ENCODE data around the gene APBB2. TPM values are rescaled to one million over a fixed set of nuclear protein-coding genes. Genes with fewer than 3 reads are reported as not detected.

APBB2 gene
- total RNA-seq, 3 donors from 2014 or later (not counting 1 experiment from before 2014, with no cell fraction given): 0.38 to 0.48 TPM; not detected in 1

DNA sequence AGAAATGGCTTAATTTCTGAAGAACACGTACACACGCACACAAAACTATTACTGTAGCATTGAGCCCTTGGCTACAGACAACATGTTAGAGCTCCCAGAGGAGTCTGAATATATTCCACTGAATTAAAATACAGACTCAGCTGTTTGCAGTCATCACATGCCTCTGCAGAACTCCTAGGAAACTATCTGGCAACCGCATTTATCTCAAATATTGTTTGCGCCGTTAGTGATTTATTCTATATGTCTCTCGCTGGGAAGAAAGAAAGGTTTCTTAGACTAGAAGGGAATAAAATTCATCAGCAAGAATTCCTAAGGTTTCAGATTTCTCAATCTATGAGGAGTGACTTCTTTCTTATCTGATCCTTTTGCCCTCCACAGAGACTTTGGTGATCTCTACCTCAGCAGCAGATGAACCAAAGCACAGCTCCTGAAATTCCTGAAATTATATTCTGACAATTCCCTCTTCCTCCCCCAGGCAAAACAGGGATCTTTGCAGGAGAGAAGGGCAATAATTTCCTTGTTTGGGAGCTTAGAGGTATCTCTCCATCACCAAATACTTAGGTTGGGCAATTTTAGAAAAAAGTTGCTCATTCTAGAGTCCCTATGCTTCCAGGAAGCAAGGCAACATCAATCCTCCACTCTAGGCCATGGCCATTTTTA, 199.2 kb downstream of the APBB2 start:
- Mint-ChIP-seq H3K4me1 (no peaks in the 10 kb centered on the region), H3K27ac (no peak overlapping the region), H3K4me3 (no peak overlapping the region), H3K36me3 (no peaks in the 10 kb centered on the region), H3K9me3 (no peaks in the 10 kb centered on the region), H3K27me3 (ENCODE audit: low read depth in 2 of 2) (no peaks in the 10 kb centered on the region)
- Histone ChIP-seq H3K36me3 (ENCODE audit: control insufficient read depth, insufficient read depth, low read length) (no peaks in the 10 kb centered on the region), H3K27me3 (ENCODE audit: control insufficient read depth, insufficient read depth, low read length) (no peaks in the 10 kb centered on the region), H3K9me3 (ENCODE audit: control insufficient read depth, insufficient read depth, low read length) (no peaks in the 10 kb centered on the region), H3K27ac (ENCODE audit: low read length) (no peak overlapping the region), H3K4me1 (ENCODE audit: control insufficient read depth, insufficient read depth, low read length) (no peaks in the 10 kb centered on the region), H3K4me3 (ENCODE audit: low read length) (no peak overlapping the region)
- TF ChIP-seq CTCF (IDR thresholded peaks at IDR 0.05): no peak
- WGBS (ENCODE audit: insufficient coverage): over 99% methylated on average over 6 of the region's 6 CpGs
- ATAC-seq (no peak), DNase-seq (no peak)
- intact Hi-C loops (cut with micrococcal nuclease): no loop called here

- H3K4me1 Mint-ChIP-seq: no peaks in the 10 kb centered on the region
- ATAC-seq (no peak), DNase-seq (no peak)
- no peaks in the 10 kb centered on the region for H3K36me3 Mint-ChIP-seq
- Histone ChIP-seq H3K27me3 (ENCODE audit: control insufficient read depth, insufficient read depth, low read length) (no peaks in the 10 kb centered on the region), H3K4me3 (ENCODE audit: low read length) (no peak overlapping the region), H3K4me1 (ENCODE audit: control insufficient read depth, insufficient read depth, low read length) (no peaks in the 10 kb centered on the region), H3K27ac (ENCODE audit: low read length) (no peak overlapping the region), H3K36me3 (ENCODE audit: control insufficient read depth, insufficient read depth, low read length) (no peaks in the 10 kb centered on the region), H3K9me3 (ENCODE audit: control insufficient read depth, insufficient read depth, low read length) (no peaks in the 10 kb centered on the region)
- WGBS (ENCODE audit: insufficient coverage): 98% methylated on average over 7 of the region's 7 CpGs
- H3K27ac Mint-ChIP-seq: no peak overlapping the region
- intact Hi-C loops (cut with micrococcal nuclease): no loop called here
- no peaks in the 10 kb centered on the region for H3K27me3 Mint-ChIP-seq (ENCODE audit: low read depth in 2 of 2)
- H3K4me3 Mint-ChIP-seq: no peak overlapping the region
- no peaks in the 10 kb centered on the region for H3K9me3 Mint-ChIP-seq
- no peak for TF ChIP-seq CTCF (IDR thresholded peaks at IDR 0.05)
These were observed 200.2 kb downstream of the APBB2 start for GRCh38 chr4:41014158-41014557.

GRCh38 chr4:41013746-41014145, 200.6 kb downstream of the APBB2 start:
- Histone ChIP-seq H3K36me3 (ENCODE audit: control insufficient read depth, insufficient read depth, low read length) (no peaks in the 10 kb centered on the region), H3K4me3 (ENCODE audit: low read length) (no peak overlapping the region), H3K27me3 (ENCODE audit: control insufficient read depth, insufficient read depth, low read length) (no peaks in the 10 kb centered on the region), H3K9me3 (ENCODE audit: control insufficient read depth, insufficient read depth, low read length) (no peaks in the 10 kb centered on the region), H3K4me1 (ENCODE audit: control insufficient read depth, insufficient read depth, low read length) (no peaks in the 10 kb centered on the region), H3K27ac (ENCODE audit: low read length) (no peak overlapping the region)
- Mint-ChIP-seq H3K27ac (no peak overlapping the region), H3K9me3 (no peaks in the 10 kb centered on the region), H3K27me3 (ENCODE audit: low read depth in 2 of 2) (no peaks in the 10 kb centered on the region), H3K4me1 (no peaks in the 10 kb centered on the region), H3K36me3 (no peaks in the 10 kb centered on the region), H3K4me3 (no peak overlapping the region)
- 68% methylated on average over 6 of the region's 6 CpGs for WGBS (ENCODE audit: insufficient coverage)
- TF ChIP-seq CTCF (IDR thresholded peaks at IDR 0.05): no peak
- DNase-seq (no peak), ATAC-seq (no peak)
- intact Hi-C loops (cut with micrococcal nuclease): no loop called here

- H3K36me3 Mint-ChIP-seq: no peaks in the 10 kb centered on the region
These were observed 201.4 kb downstream of the APBB2 start for GRCh38 chr4:41012911-41013310.

More at GRCh38 chr4:41012911-41013310, 201.4 kb downstream of the APBB2 start:
- no peak for DNase-seq
- intact Hi-C loops (cut with micrococcal nuclease): no loop called here
- Histone ChIP-seq H3K9me3 (ENCODE audit: control insufficient read depth, insufficient read depth, low read length) (no peaks in the 10 kb centered on the region), H3K4me3 (ENCODE audit: low read length) (no peak overlapping the region), H3K36me3 (ENCODE audit: control insufficient read depth, insufficient read depth, low read length) (no peaks in the 10 kb centered on the region), H3K27ac (ENCODE audit: low read length) (no peak overlapping the region), H3K27me3 (ENCODE audit: control insufficient read depth, insufficient read depth, low read length) (no peaks in the 10 kb centered on the region), H3K4me1 (ENCODE audit: control insufficient read depth, insufficient read depth, low read length) (no peaks in the 10 kb centered on the region)
- 100% methylated on average over 1 of the region's 3 CpGs for WGBS (ENCODE audit: insufficient coverage)
- no peaks in the 10 kb centered on the region for H3K27me3 Mint-ChIP-seq (ENCODE audit: low read depth in 2 of 2)
- TF ChIP-seq CTCF (IDR thresholded peaks at IDR 0.05): no peak
- no peaks in the 10 kb centered on the region for H3K9me3 Mint-ChIP-seq
- no peak overlapping the region for H3K4me3 Mint-ChIP-seq
- ATAC-seq: no peak
- H3K4me1 Mint-ChIP-seq: no peaks in the 10 kb centered on the region
- H3K27ac Mint-ChIP-seq: no peak overlapping the region

All from natural killer cell (primary cell).